ENCODE results near the gene STMN3.
"Not testable (repeated sequence)": the region's sequence is repeated elsewhere in the genome, so short reads cannot be mapped to it uniquely, and the experiment has no call there.

DNA sequence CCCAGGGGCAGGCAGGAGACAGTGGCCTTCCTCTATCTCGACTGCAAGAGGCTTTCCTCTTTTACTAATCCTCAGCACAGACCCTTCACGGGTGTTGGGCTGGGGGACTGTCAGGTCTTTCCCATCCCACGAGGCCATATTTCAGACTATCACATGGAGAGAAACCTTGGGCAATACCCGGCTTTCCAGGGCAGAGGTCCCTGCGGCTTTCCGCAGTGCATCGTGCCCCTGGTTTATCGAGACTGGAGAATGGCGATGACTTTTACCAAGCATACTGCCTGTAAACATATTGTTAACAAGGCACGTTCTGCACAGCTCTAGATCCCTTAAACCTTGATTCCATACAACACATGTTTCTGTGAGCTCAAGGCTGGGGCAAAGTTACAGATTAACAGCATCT lies 7.0 kb upstream of the STMN3 start:
- TF ChIP-seq, protein P1, sequence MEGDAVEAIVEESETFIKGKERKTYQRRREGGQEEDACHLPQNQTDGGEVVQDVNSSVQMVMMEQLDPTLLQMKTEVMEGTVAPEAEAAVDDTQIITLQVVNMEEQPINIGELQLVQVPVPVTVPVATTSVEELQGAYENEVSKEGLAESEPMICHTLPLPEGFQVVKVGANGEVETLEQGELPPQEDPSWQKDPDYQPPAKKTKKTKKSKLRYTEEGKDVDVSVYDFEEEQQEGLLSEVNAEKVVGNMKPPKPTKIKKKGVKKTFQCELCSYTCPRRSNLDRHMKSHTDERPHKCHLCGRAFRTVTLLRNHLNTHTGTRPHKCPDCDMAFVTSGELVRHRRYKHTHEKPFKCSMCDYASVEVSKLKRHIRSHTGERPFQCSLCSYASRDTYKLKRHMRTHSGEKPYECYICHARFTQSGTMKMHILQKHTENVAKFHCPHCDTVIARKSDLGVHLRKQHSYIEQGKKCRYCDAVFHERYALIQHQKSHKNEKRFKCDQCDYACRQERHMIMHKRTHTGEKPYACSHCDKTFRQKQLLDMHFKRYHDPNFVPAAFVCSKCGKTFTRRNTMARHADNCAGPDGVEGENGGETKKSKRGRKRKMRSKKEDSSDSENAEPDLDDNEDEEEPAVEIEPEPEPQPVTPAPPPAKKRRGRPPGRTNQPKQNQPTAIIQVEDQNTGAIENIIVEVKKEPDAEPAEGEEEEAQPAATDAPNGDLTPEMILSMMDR (IDR thresholded peaks at IDR 0.05), result not testable (repeated sequence)
- TF ChIP-seq POLR2A (IDR thresholded peaks at IDR 0.05), result not testable (repeated sequence)
